C4-2B (cell line): Measurements from ENCODE around the gene FOXP1.

Source experiments
- CTCF ChIP-seq: fragments of 450-650 bp; conservative IDR thresholded peaks from 2 replicates; pipeline ENCODE4 v1.5.1; 2017; ENCODE audit warnings: mild to moderate bottlenecking
- ZFX ChIP-seq: fragments of 450-650 bp; IDR thresholded peaks from 2 replicates; pipeline ENCODE4 v1.6.1; 2017

- no peak for TF ChIP-seq CTCF
- no peak for TF ChIP-seq ZFX
Observed at GRCh38 chr3:70930066-70930465, 653.5 kb downstream of the FOXP1 start.
